WI38 (cell line): Measurements from ENCODE around the gene RAB33B.
"Not testable (repeated sequence)": the region's sequence is repeated elsewhere in the genome, so short reads cannot be mapped to it uniquely, and the experiment has no call there.

ENCODE experiments used
- H3K4me3 ChIP-seq: 2 replicates; pipeline ENCODE4 v1.5.1; 2011; ENCODE audit warnings: low read depth, mild to moderate bottlenecking, control low read depth, low read length
- CTCF ChIP-seq: IDR thresholded peaks from 2 replicates; pipeline ENCODE4 v1.5.1; 2012; ENCODE audit warnings: low read depth, mild to moderate bottlenecking, control low read depth, low read length

Gene RAB33B

GRCh38 chr4:139465922-139466321, 12.0 kb downstream of the RAB33B start:
- no peak for TF ChIP-seq CTCF
- H3K4me3 ChIP-seq = no peak overlapping the region

- not testable (repeated sequence) for H3K4me3 ChIP-seq
These were observed 14.8 kb downstream of the RAB33B start for GRCh38 chr4:139468756-139469155.

GRCh38 chr4:139469216-139469615, 15.3 kb downstream of the RAB33B start:
- no peak overlapping the region for H3K4me3 ChIP-seq
- TF ChIP-seq CTCF = no peak

- H3K4me3 ChIP-seq = no peak overlapping the region
These were observed 15.9 kb downstream of the RAB33B start for GRCh38 chr4:139469869-139470268.

GRCh38 chr4:139470295-139470694, 16.4 kb downstream of the RAB33B start:
- no peak for TF ChIP-seq CTCF
- H3K4me3 ChIP-seq = no peak overlapping the region

More at GRCh38 chr4:139469869-139470268, 15.9 kb downstream of the RAB33B start:
- no peak for TF ChIP-seq CTCF

GRCh38 chr4:139470997-139471665, 17.2 kb downstream of the RAB33B start:
- no peak overlapping the region for H3K4me3 ChIP-seq
- TF ChIP-seq CTCF = no peak

GRCh38 chr4:139472852-139473251, 18.9 kb downstream of the RAB33B start:
- H3K4me3 ChIP-seq = no peak overlapping the region
- TF ChIP-seq CTCF = no peak

- TF ChIP-seq CTCF = no peak
- H3K4me3 ChIP-seq = no peak overlapping the region
These were observed 22.4 kb downstream of the RAB33B start for GRCh38 chr4:139476363-139476762.
